H9 (cell line): ENCODE measurements around the gene ENC1. TPM values are rescaled to one million over a fixed set of nuclear protein-coding genes. Genes with fewer than 3 reads are reported as not detected.

ENCODE experiments used
- DNase-seq: peaks from one replicate; pipeline ENCODE4 v3.0.0-alpha.2; 2017
- H2AFZ ChIP-seq: one replicate; pipeline ENCODE4 v1.6.1; 2013; ENCODE audit warnings: mild to moderate bottlenecking, low read length, control low read depth, moderate library complexity
- H2AK5ac ChIP-seq: 2 replicates; pipeline ENCODE4 v1.6.1; 2013; ENCODE audit warnings: low read length, control low read depth, mixed read lengths; ENCODE audit not compliant: insufficient read length
- H2BK120ac ChIP-seq: one replicate; pipeline ENCODE4 v1.6.1; 2013; ENCODE audit warnings: low read depth, mild to moderate bottlenecking, low read length, control low read depth, inconsistent platforms; ENCODE audit not compliant: poor library complexity, severe bottlenecking
- H2BK12ac ChIP-seq: 2 replicates; pipeline ENCODE4 v1.6.1; 2013; ENCODE audit warnings: low read length, control low read depth, mixed read lengths, low read depth; ENCODE audit not compliant: insufficient read length
- H2BK15ac ChIP-seq: 2 replicates; pipeline ENCODE4 v1.6.1; 2013; ENCODE audit warnings: low read depth, low read length, control low read depth
- H2BK20ac ChIP-seq: one replicate; pipeline ENCODE4 v1.6.1; 2013; ENCODE audit warnings: low read depth, mild to moderate bottlenecking, low read length, control low read depth, inconsistent platforms; ENCODE audit not compliant: poor library complexity, severe bottlenecking
- H2BK5ac ChIP-seq: 2 replicates; pipeline ENCODE4 v1.6.1; 2013; ENCODE audit warnings: low read length, control low read depth, mixed read lengths; ENCODE audit not compliant: insufficient read length
- H3K14ac ChIP-seq: 2 replicates; pipeline ENCODE4 v1.6.1; 2013; ENCODE audit warnings: low read length, control low read depth; ENCODE audit not compliant: insufficient read depth
- H3K18ac ChIP-seq: 2 replicates; pipeline ENCODE4 v1.6.1; 2013; ENCODE audit warnings: low read depth, mild to moderate bottlenecking, mixed read lengths, low read length, control low read depth; ENCODE audit not compliant: insufficient read length
- H3K23ac ChIP-seq: 2 replicates; pipeline ENCODE4 v1.6.1; 2013; ENCODE audit warnings: low read length, control low read depth, mixed read lengths, low read depth; ENCODE audit not compliant: insufficient read length
- H3K23me2 ChIP-seq: 2 replicates; pipeline ENCODE4 v1.6.1; 2013; ENCODE audit warnings: low read depth, mild to moderate bottlenecking, mixed read lengths, low read length, control low read depth; ENCODE audit not compliant: insufficient read length, poor library complexity, severe bottlenecking
- H3K27ac ChIP-seq: 2 replicates; pipeline ENCODE4 v1.5.1; 2013; ENCODE audit warnings: low read length, control low read depth, mixed read lengths, low read depth; ENCODE audit not compliant: insufficient read length
- H3K27me3 ChIP-seq: 2 replicates; pipeline ENCODE4 v1.6.1; 2013; ENCODE audit warnings: low read length, control low read depth, inconsistent platforms; ENCODE audit not compliant: insufficient read depth
- H3K4ac ChIP-seq: 2 replicates; pipeline ENCODE4 v1.6.1; 2013; ENCODE audit warnings: low read depth, mild to moderate bottlenecking, control low read depth, inconsistent platforms, low read length, moderate library complexity
- H3K4me1 ChIP-seq: 2 replicates; pipeline ENCODE4 v1.6.1; 2013; ENCODE audit warnings: low read length, control low read depth, inconsistent platforms; ENCODE audit not compliant: insufficient read depth
- H3K4me2 ChIP-seq: 2 replicates; pipeline ENCODE4 v1.6.1; 2013; ENCODE audit warnings: low read length, control low read depth, mixed read lengths; ENCODE audit not compliant: insufficient read length, insufficient read depth
- H3K56ac ChIP-seq: 2 replicates; pipeline ENCODE4 v1.6.1; 2013; ENCODE audit warnings: low read depth, mild to moderate bottlenecking, mixed read lengths, low read length, control low read depth; ENCODE audit not compliant: insufficient read length
- H3K79me1 ChIP-seq: 2 replicates; pipeline ENCODE4 v1.6.1; 2013; ENCODE audit warnings: low read depth, mild to moderate bottlenecking, moderate library complexity, low read length, control low read depth, inconsistent platforms; ENCODE audit not compliant: insufficient read depth, poor library complexity, severe bottlenecking
- H3K79me2 ChIP-seq: 2 replicates; pipeline ENCODE4 v1.6.1; 2013; ENCODE audit warnings: low read length, control low read depth, inconsistent platforms; ENCODE audit not compliant: insufficient read depth
- H3K9ac ChIP-seq: 2 replicates; pipeline ENCODE4 v1.6.1; 2013; ENCODE audit warnings: low read length, control low read depth, mixed read lengths; ENCODE audit not compliant: insufficient read length; ENCODE audit errors: extremely low read depth
- H3K9me3 ChIP-seq: one replicate; pipeline ENCODE4 v1.6.1; 2013; ENCODE audit warnings: low read depth, low read length, inconsistent platforms; ENCODE audit not compliant: control insufficient read depth
- H3T11ph ChIP-seq: one replicate; pipeline ENCODE4 v1.6.1; 2013; ENCODE audit warnings: mild to moderate bottlenecking, low read length, control low read depth, inconsistent platforms
- H4K20me1 ChIP-seq: one replicate; pipeline ENCODE4 v1.6.1; 2013; ENCODE audit not compliant: control insufficient read depth, insufficient read length, insufficient read depth
- H4K5ac ChIP-seq: 2 replicates; pipeline ENCODE4 v1.6.1; 2013; ENCODE audit warnings: low read depth, mild to moderate bottlenecking, mixed read lengths, low read length, control low read depth; ENCODE audit not compliant: insufficient read length
- H4K8ac ChIP-seq: replicated peaks from 2 replicates; pipeline ENCODE4 v1.6.1; 2013; ENCODE audit warnings: low read length, control low read depth, mixed read lengths, low read depth; ENCODE audit not compliant: insufficient read length
- H4K91ac ChIP-seq: 2 replicates; pipeline ENCODE4 v1.6.1; 2013; ENCODE audit warnings: low read depth, mild to moderate bottlenecking, moderate library complexity, mixed read lengths, low read length, control low read depth; ENCODE audit not compliant: insufficient read length
- H3K27ac Mint-ChIP-seq, 3 experiments: 2 replicates in 2 of 3; 3 replicates in 1 of 3; pipeline ENCODE4 v1.8.0; 2020 to 2021; ENCODE audit warnings: mixed read lengths in 3 of 3, mild to moderate bottlenecking in 1 of 3, moderate library complexity in 1 of 3
- H3K27me3 Mint-ChIP-seq: 2 replicates; pipeline ENCODE4 v1.8.0; 2021; ENCODE audit warnings: low read depth, mild to moderate bottlenecking, moderate library complexity, mixed read lengths
- H3K36me3 Mint-ChIP-seq, 3 experiments: 2 replicates in 2 of 3; 3 replicates in 1 of 3; pipeline ENCODE4 v1.8.0; 2020 to 2021; ENCODE audit warnings: low read depth in 3 of 3, mixed read lengths in 3 of 3; ENCODE audit not compliant: insufficient read depth in 1 of 3
- H3K4me1 Mint-ChIP-seq, 2 experiments: 2 replicates each; pipeline ENCODE4 v1.8.0; 2020; ENCODE audit warnings: mixed read lengths in 2 of 2
- H3K4me3 Mint-ChIP-seq, 2 experiments: 2 replicates in 1 of 2; 3 replicates in 1 of 2; pipeline ENCODE4 v1.8.0; 2020 to 2021; ENCODE audit warnings: mild to moderate bottlenecking in 2 of 2, mixed read lengths in 2 of 2, moderate library complexity in 1 of 2
- H3K9me3 Mint-ChIP-seq, 2 experiments: 2 replicates in 1 of 2; 3 replicates in 1 of 2; pipeline ENCODE4 v1.8.0; 2020; ENCODE audit warnings: mild to moderate bottlenecking in 2 of 2, mixed read lengths in 2 of 2, moderate library complexity in 1 of 2
- CTCF ChIP-seq: fragments of 200-600 bp; sonication (generic); conservative IDR thresholded peaks from 3 replicates; pipeline ENCODE4 v1.8.0; 2021; ENCODE audit warnings: antibody characterized with exemption, mild to moderate bottlenecking
- WGBS: extraction: QIAGEN DNeasy Blood & Tissue Kit; methylation state at CpG from one replicate; pipeline ENCODE4 v1.1.7; 2013; ENCODE audit warnings: missing lambda C conversion rate, low lambda C conversion rate, mixed read lengths; ENCODE audit not compliant: insufficient read length; ENCODE audit errors: extremely low coverage; 5-methylcytosine and 5-hydroxymethylcytosine counted together
- total RNA-seq: library from RNA; stranded (reverse); gene quantifications from 2 replicates; pipeline ENCODE4 v1.2.1, GENCODE V29; 2021

ENC1 gene
- total RNA-seq, 1 experiment from 2014 or later, result 14.4 TPM

- no peak overlapping the region; a peak in 1 of 7 replicates for H3K27ac Mint-ChIP-seq
- Histone ChIP-seq H3K4me2 (no peak overlapping the region), H4K5ac (no peak overlapping the region), H2BK120ac (no peak overlapping the region), H3K56ac (no peak overlapping the region), H3K14ac (no peak overlapping the region), H2AFZ (no peak overlapping the region), H3K27me3 (no peaks in the 10 kb centered on the region), H3T11ph (no peak overlapping the region), H3K23me2 (no peaks in the 10 kb centered on the region), H2BK5ac (no peak overlapping the region), H2BK12ac (no peak overlapping the region), H2BK15ac (no peak overlapping the region), H3K79me2 (no peaks in the 10 kb centered on the region; the same call in 1 of the 2 replicates), H3K9ac (no peak overlapping the region), H2AK5ac (no peak overlapping the region), H3K4me1 (no peaks in the 10 kb centered on the region; the same call in 1 of the 2 replicates), H4K20me1 (no peaks in the 10 kb centered on the region), H4K91ac (no peak overlapping the region), H3K4ac (no peak overlapping the region), H3K23ac (no peak overlapping the region), H3K79me1 (no peaks in the 10 kb centered on the region), H3K27ac (no peak overlapping the region), H3K9me3 (no peaks in the 10 kb centered on the region), H2BK20ac (no peak overlapping the region), H3K18ac (no peak overlapping the region), H4K8ac (no peak overlapping the region)
- no peaks in the 10 kb centered on the region; a peak in 1 of 7 replicates for H3K36me3 Mint-ChIP-seq
- no peak for DNase-seq
- no peak overlapping the region for H3K4me3 Mint-ChIP-seq
- no peak for TF ChIP-seq CTCF
- no peaks in the 10 kb centered on the region for H3K27me3 Mint-ChIP-seq
- no CpG with 5 or more reads among the region's 5 CpGs for WGBS
- H3K4me1 Mint-ChIP-seq, result peaks cover 13 to 19% of the 10 kb centered on the region in 2 experiments
- no peaks in the 10 kb centered on the region for H3K9me3 Mint-ChIP-seq
These were observed 31.8 kb upstream of the ENC1 start for GRCh38 chr5:74672215-74672877.
